T-helper 1 cell treated with Interleukin-12 subunit alpha and Interleukin-12 subunit beta and Interleukin-4 antibody, amounts not matched to agents 30 μg/mL and 1 μg/mL, for 36 hours (primary cell): ENCODE data around the gene NEDD4.
"Not testable (repeated sequence)": the region's sequence is repeated elsewhere in the genome, so short reads cannot be mapped to it uniquely, and the experiment has no call there.

Experiments
- H3K27ac Mint-ChIP-seq: one replicate; pipeline ENCODE4 v1.8.0; 2021; ENCODE audit warnings: mild to moderate bottlenecking, mixed read lengths
- H3K27me3 Mint-ChIP-seq: one replicate; pipeline ENCODE4 v1.8.0; 2021; ENCODE audit warnings: low read depth, mixed read lengths
- H3K36me3 Mint-ChIP-seq: one replicate; pipeline ENCODE4 v1.8.0; 2021; ENCODE audit warnings: low read depth, mixed read lengths
- H3K4me1 Mint-ChIP-seq: one replicate; pipeline ENCODE4 v1.8.0; 2021; ENCODE audit warnings: low read depth, mixed read lengths
- H3K4me3 Mint-ChIP-seq: one replicate; pipeline ENCODE4 v1.8.0; 2021; ENCODE audit warnings: mild to moderate bottlenecking, moderate library complexity, mixed read lengths
- H3K9me3 Mint-ChIP-seq: one replicate; pipeline ENCODE4 v1.8.0; 2021; ENCODE audit warnings: mixed read lengths

NEDD4 gene

GRCh38 chr15:56019819-56020486 lies 26.5 kb upstream of the NEDD4 start:
- no peaks in the 10 kb centered on the region for H3K36me3 Mint-ChIP-seq
- H3K27ac Mint-ChIP-seq, result no peak overlapping the region
- H3K4me1 Mint-ChIP-seq, result no peaks in the 10 kb centered on the region
- peaks cover 1% of the 10 kb centered on the region for H3K9me3 Mint-ChIP-seq
- H3K27me3 Mint-ChIP-seq, result peaks cover 16% of the 10 kb centered on the region
- no peak overlapping the region for H3K4me3 Mint-ChIP-seq

GRCh38 chr15:56019060-56019793 lies 25.8 kb upstream of the NEDD4 start:
- Mint-ChIP-seq H3K4me1 (no peaks in the 10 kb centered on the region), H3K4me3 (no peak overlapping the region), H3K9me3 (no peaks in the 10 kb centered on the region), H3K36me3 (no peaks in the 10 kb centered on the region), H3K27ac (no peak overlapping the region), H3K27me3 (peaks cover 14% of the 10 kb centered on the region)

GRCh38 chr15:56017920-56018319 lies 24.5 kb upstream of the NEDD4 start:
- no peaks in the 10 kb centered on the region for H3K4me1 Mint-ChIP-seq
- H3K27me3 Mint-ChIP-seq, result peaks cover 10% of the 10 kb centered on the region

GRCh38 chr15:56017511-56017910 lies 24.1 kb upstream of the NEDD4 start:
- no peaks in the 10 kb centered on the region for H3K4me1 Mint-ChIP-seq

More at GRCh38 chr15:56017920-56018319, 24.5 kb upstream of the NEDD4 start:
- no peak overlapping the region for H3K4me3 Mint-ChIP-seq
- no peaks in the 10 kb centered on the region for H3K9me3 Mint-ChIP-seq
- no peak overlapping the region for H3K27ac Mint-ChIP-seq
- no peaks in the 10 kb centered on the region for H3K36me3 Mint-ChIP-seq

GRCh38 chr15:56016281-56016680 lies 22.9 kb upstream of the NEDD4 start:
- Mint-ChIP-seq H3K27me3 (peaks cover 8% of the 10 kb centered on the region), H3K9me3 (no peaks in the 10 kb centered on the region)

More at GRCh38 chr15:56017511-56017910, 24.1 kb upstream of the NEDD4 start:
- H3K27me3 Mint-ChIP-seq, result peaks cover 9% of the 10 kb centered on the region
- H3K27ac Mint-ChIP-seq, result no peak overlapping the region
- no peaks in the 10 kb centered on the region for H3K36me3 Mint-ChIP-seq
- H3K4me3 Mint-ChIP-seq, result no peak overlapping the region
- H3K9me3 Mint-ChIP-seq, result no peaks in the 10 kb centered on the region

DNA sequence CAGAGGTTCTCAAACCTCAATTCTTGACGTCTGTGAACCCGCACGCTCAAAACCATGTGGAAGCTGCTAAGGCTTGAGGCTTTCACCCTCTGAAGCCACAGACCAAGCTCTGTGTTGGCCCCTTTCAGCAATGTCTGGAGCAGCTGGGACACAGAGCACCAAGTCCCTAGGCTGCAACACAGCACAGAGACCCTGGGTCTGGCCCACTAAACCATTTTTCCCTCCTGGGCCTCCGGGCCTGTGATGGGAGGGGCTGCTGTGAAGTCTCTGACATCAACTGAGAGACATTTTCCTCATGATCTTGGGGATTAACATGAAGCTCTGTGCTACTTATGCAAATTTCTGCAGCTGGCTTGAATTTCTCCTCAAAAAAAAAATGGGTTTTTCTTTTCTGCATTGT lies 21.3 kb upstream of the NEDD4 start:
- no peak overlapping the region for H3K27ac Mint-ChIP-seq
- no peak overlapping the region for H3K4me3 Mint-ChIP-seq
- H3K36me3 Mint-ChIP-seq, result no peaks in the 10 kb centered on the region
- H3K4me1 Mint-ChIP-seq, result no peaks in the 10 kb centered on the region
- H3K27me3 Mint-ChIP-seq, result peaks cover 7% of the 10 kb centered on the region
- H3K9me3 Mint-ChIP-seq, result no peaks in the 10 kb centered on the region

More at GRCh38 chr15:56016281-56016680, 22.9 kb upstream of the NEDD4 start:
- Mint-ChIP-seq H3K4me3 (no peak overlapping the region), H3K36me3 (no peaks in the 10 kb centered on the region), H3K27ac (no peak overlapping the region), H3K4me1 (no peaks in the 10 kb centered on the region)

GRCh38 chr15:56007053-56007452 lies 13.6 kb upstream of the NEDD4 start:
- Mint-ChIP-seq H3K27me3 (peaks cover 38% of the 10 kb centered on the region), H3K4me3 (peak overlapping the region; percentile 29)
- not testable (repeated sequence) for H3K27ac Mint-ChIP-seq, H3K36me3 Mint-ChIP-seq, H3K9me3 Mint-ChIP-seq, H3K4me1 Mint-ChIP-seq

GRCh38 chr15:56006371-56006770 lies 13.0 kb upstream of the NEDD4 start:
- not testable (repeated sequence) for H3K9me3 Mint-ChIP-seq, H3K27ac Mint-ChIP-seq, H3K36me3 Mint-ChIP-seq, H3K4me3 Mint-ChIP-seq, H3K4me1 Mint-ChIP-seq
- H3K27me3 Mint-ChIP-seq, result peaks cover 42% of the 10 kb centered on the region

DNA sequence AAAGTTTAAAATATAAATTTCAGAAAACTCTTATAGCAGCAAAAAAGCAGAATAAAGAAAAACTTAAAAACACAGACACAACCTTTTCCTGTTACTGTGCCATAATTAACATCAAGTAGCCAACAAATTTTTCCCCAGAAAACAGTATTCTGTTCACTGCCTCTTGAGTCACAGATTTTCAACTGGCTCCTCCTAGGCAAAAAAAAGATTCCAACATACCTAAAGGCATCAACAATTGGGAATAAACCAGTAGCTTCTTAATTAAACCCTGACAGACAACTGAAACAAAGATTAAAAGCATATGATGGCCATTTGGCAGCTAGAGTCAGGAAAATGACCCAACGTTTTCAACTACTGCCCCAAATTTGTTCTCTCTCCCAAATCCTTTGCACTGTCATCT lies 10.9 kb upstream of the NEDD4 start:
- H3K4me3 Mint-ChIP-seq, H3K27ac Mint-ChIP-seq, H3K9me3 Mint-ChIP-seq, H3K36me3 Mint-ChIP-seq, H3K4me1 Mint-ChIP-seq: not testable (repeated sequence)
- peaks cover 51% of the 10 kb centered on the region for H3K27me3 Mint-ChIP-seq

GRCh38 chr15:56003777-56004176 lies 10.4 kb upstream of the NEDD4 start:
- H3K27me3 Mint-ChIP-seq, result peaks cover 50% of the 10 kb centered on the region
- H3K9me3 Mint-ChIP-seq, H3K4me1 Mint-ChIP-seq, H3K27ac Mint-ChIP-seq, H3K36me3 Mint-ChIP-seq, H3K4me3 Mint-ChIP-seq: not testable (repeated sequence)

DNA sequence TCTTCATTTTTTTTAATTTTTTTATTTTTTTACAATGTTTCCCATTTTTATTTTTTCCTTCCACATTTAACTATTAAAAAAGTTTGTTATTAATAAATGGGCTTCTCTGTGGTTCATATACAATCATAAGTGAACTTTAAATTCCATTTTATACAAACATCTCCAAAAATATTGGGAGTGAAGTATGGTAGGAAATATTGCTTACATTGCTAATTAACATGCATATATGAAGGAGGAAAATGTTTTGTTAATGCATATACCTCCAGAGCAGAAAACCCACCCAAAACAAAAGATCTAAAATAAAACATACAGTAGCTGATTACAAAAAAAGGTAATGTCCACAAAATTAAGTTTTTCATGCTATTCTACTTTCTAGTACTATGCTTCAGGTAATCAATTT lies 9.9 kb upstream of the NEDD4 start:
- peaks cover 52% of the 10 kb centered on the region for H3K27me3 Mint-ChIP-seq
- H3K36me3 Mint-ChIP-seq, H3K4me3 Mint-ChIP-seq, H3K9me3 Mint-ChIP-seq, H3K27ac Mint-ChIP-seq, H3K4me1 Mint-ChIP-seq: not testable (repeated sequence)

DNA sequence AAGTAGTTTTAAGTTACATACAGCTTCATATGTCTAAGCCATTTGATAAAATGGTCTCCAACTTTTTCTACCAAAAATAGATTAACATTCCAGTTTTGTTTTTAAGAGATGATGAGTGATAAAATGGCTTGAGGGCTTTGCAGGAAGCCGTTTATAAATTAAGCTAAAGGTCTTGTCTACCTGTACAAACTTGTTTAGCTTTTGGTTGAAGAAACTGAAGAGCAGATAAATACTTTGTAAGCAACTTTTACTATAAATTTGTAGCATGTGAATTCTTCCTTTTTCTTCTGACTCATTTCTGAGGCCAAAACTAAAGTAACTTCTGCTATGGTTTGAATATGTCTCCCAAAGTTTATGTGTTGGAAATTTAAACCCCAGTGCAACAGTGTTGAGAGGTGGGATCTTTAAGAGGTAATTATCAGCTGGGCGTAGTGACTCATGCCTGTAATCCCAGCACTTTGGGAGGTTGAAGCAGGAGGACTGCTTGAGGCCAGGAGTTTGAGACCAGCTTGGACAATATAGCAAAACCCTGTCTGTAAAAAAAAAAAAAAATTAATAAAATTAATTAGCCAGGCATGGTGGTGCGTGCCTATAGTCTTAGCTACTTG lies 8.2 kb upstream of the NEDD4 start:
- H3K9me3 Mint-ChIP-seq, result no peaks in the 10 kb centered on the region
- H3K27me3 Mint-ChIP-seq, result peaks cover 51% of the 10 kb centered on the region
- no peak overlapping the region for H3K27ac Mint-ChIP-seq
- H3K36me3 Mint-ChIP-seq, result no peaks in the 10 kb centered on the region
- no peaks in the 10 kb centered on the region for H3K4me1 Mint-ChIP-seq
- H3K4me3 Mint-ChIP-seq, result no peak overlapping the region

DNA sequence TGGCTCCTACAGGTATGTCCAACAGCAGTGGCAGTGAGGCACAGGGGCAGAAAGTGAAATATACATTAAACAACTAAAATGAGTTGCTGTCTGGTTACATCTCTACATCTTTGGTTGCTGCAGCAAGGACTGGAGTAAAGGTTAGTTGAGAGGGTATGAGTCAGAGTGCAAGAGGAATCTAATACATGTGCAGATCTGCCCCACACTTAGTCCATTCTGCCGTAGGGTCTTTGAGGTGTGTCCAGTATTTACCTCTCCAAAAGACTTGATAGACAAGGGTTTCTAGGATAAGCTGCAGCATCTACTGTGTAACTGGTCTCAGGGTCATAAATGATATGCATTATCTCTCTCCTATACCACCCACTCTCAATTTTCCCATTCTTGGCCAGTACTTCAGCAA lies 6.2 kb upstream of the NEDD4 start:
- H3K9me3 Mint-ChIP-seq, result no peaks in the 10 kb centered on the region
- peaks cover 53% of the 10 kb centered on the region for H3K27me3 Mint-ChIP-seq
- H3K4me1 Mint-ChIP-seq, result no peaks in the 10 kb centered on the region
- H3K36me3 Mint-ChIP-seq, result no peaks in the 10 kb centered on the region
- no peak overlapping the region for H3K27ac Mint-ChIP-seq
- H3K4me3 Mint-ChIP-seq, result no peak overlapping the region

DNA sequence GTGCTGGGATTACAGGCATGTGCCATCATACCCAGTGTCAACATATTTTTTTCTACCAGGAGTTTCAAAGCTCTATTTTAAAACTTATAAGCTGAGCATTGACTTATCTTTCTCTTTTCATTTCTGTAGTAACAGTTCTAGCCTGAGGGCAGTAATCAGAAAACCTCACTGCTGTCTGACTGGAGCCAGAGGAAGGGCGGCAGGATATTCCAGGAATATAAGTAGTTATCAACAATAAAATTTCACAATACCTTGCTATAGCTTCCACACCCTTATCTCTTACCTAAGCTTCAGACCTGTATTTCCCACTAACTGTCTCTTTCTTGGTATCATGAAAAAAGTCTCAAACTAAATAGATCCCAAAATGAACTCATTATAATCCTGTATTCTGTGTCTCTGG lies 5.1 kb upstream of the NEDD4 start:
- peaks cover 57% of the 10 kb centered on the region for H3K27me3 Mint-ChIP-seq
- no peaks in the 10 kb centered on the region for H3K9me3 Mint-ChIP-seq
- no peaks in the 10 kb centered on the region for H3K4me1 Mint-ChIP-seq
- H3K27ac Mint-ChIP-seq, result no peak overlapping the region
- H3K4me3 Mint-ChIP-seq, result no peak overlapping the region
- H3K36me3 Mint-ChIP-seq, result no peaks in the 10 kb centered on the region
